GM23338 (cell line): ENCODE data around the gene FCHO2. TPM values are rescaled to one million over a fixed set of nuclear protein-coding genes. Genes with fewer than 3 reads are reported as not detected.
"Not testable (repeated sequence)": the region's sequence is repeated elsewhere in the genome, so short reads cannot be mapped to it uniquely, and the experiment has no call there.

ENCODE experiments used
- ATAC-seq: fragments of 200-7000 bp; cut with Tn5 transposase; 3 replicates; pipeline ENCODE4 v1.9.1; 2020
- DNase-seq: peaks from one replicate; pipeline ENCODE4 v3.0.0-alpha.2; 2015; ENCODE audit warnings: low spot score
- H2AFZ ChIP-seq: fragments of 200-600 bp; sonication (generic); 2 replicates; pipeline ENCODE4 v1.8.0; 2016; ENCODE audit warnings: antibody characterized with exemption, mild to moderate bottlenecking, moderate library complexity
- H3F3A ChIP-seq: fragments of 200-600 bp; sonication (generic); replicated peaks from 2 replicates; pipeline ENCODE4 v1.8.0; 2017; ENCODE audit warnings: antibody characterized with exemption, mixed run types, low read depth
- H3K27ac ChIP-seq: fragments of 200-600 bp; sonication (generic); 2 replicates; pipeline ENCODE4 v1.6.1; 2016; ENCODE audit warnings: low read depth
- H3K27me3 ChIP-seq: fragments of 200-600 bp; sonication (generic); 2 replicates; pipeline ENCODE4 v1.8.0; 2016; ENCODE audit warnings: mild to moderate bottlenecking, mixed run types, moderate library complexity; ENCODE audit not compliant: insufficient read depth
- H3K36me3 ChIP-seq: fragments of 200-600 bp; sonication (generic); 2 replicates; pipeline ENCODE4 v1.8.0; 2016; ENCODE audit warnings: mild to moderate bottlenecking; ENCODE audit not compliant: insufficient read depth
- H3K4me1 ChIP-seq: fragments of 200-600 bp; sonication (generic); 2 replicates; pipeline ENCODE4 v1.8.0; 2016; ENCODE audit warnings: mild to moderate bottlenecking, moderate library complexity; ENCODE audit not compliant: insufficient read depth
- H3K4me2 ChIP-seq: fragments of 200-600 bp; sonication (generic); 2 replicates; pipeline ENCODE4 v1.7.1; 2017; ENCODE audit warnings: mixed run types
- H3K4me3 ChIP-seq: fragments of 200-600 bp; sonication (generic); 2 replicates; pipeline ENCODE4 v1.6.1; 2016; ENCODE audit warnings: mixed run types
- H3K79me2 ChIP-seq: fragments of 200-600 bp; sonication (generic); replicated peaks from 2 replicates; pipeline ENCODE4 v1.8.0; 2017; ENCODE audit warnings: mild to moderate bottlenecking; ENCODE audit not compliant: insufficient read depth
- H3K9me2 ChIP-seq: fragments of 200-600 bp; sonication (generic); 2 replicates; pipeline ENCODE4 v1.8.0; 2017; ENCODE audit not compliant: insufficient read depth
- H4K20me1 ChIP-seq: fragments of 200-600 bp; sonication (generic); replicated peaks from 2 replicates; pipeline ENCODE4 v1.8.0; 2017; ENCODE audit warnings: mild to moderate bottlenecking; ENCODE audit not compliant: insufficient read depth
- H3K27ac Mint-ChIP-seq: 2 replicates; pipeline ENCODE4 v1.8.0; 2020; ENCODE audit warnings: inconsistent platforms, mild to moderate bottlenecking, moderate library complexity, mixed read lengths
- H3K27me3 Mint-ChIP-seq: 3 replicates; pipeline ENCODE4 v1.8.0; 2022; ENCODE audit warnings: low read depth, mild to moderate bottlenecking, moderate library complexity, mixed read lengths, inconsistent platforms; ENCODE audit not compliant: insufficient read depth, poor library complexity
- H3K36me3 Mint-ChIP-seq: 3 replicates; pipeline ENCODE4 v1.8.0; 2021; ENCODE audit warnings: low read depth, mild to moderate bottlenecking, inconsistent platforms, moderate library complexity, mixed read lengths
- H3K4me1 Mint-ChIP-seq: 3 replicates; pipeline ENCODE4 v1.8.0; 2020; ENCODE audit warnings: mild to moderate bottlenecking, inconsistent platforms, mixed read lengths
- H3K4me3 Mint-ChIP-seq: 3 replicates; pipeline ENCODE4 v1.8.0; 2021; ENCODE audit warnings: moderate library complexity, mild to moderate bottlenecking, inconsistent platforms, mixed read lengths
- H3K9me3 Mint-ChIP-seq: 3 replicates; pipeline ENCODE4 v1.8.0; 2020; ENCODE audit warnings: moderate library complexity, mild to moderate bottlenecking, inconsistent platforms, mixed read lengths
- CTCF ChIP-seq, 2 experiments: fragments of 200-600 bp in 1 of 2; sonication (generic) in 1 of 2; conservative IDR thresholded peaks; 2 replicates each; pipeline versions ENCODE4 v1.5.1 to v1.6.1; 2016 to 2017; ENCODE audit warnings: antibody characterized with exemption in 2 of 2, low read depth in 2 of 2, mild to moderate bottlenecking in 2 of 2, moderate library complexity in 1 of 2
- EZH2 ChIP-seq: fragments of 200-600 bp; sonication (generic); IDR thresholded peaks from one replicate; pipeline ENCODE4 v1.8.0; 2017; ENCODE audit warnings: antibody characterized with exemption, mild to moderate bottlenecking, low read depth; ENCODE audit not compliant: unreplicated experiment
- JUNB ChIP-seq: IDR thresholded peaks from one replicate; pipeline ENCODE4 v1.6.1; 2016; ENCODE audit warnings: antibody characterized with exemption; ENCODE audit not compliant: unreplicated experiment
- NANOG ChIP-seq: IDR thresholded peaks from 2 replicates; pipeline ENCODE4 v1.6.1; 2016; ENCODE audit warnings: antibody characterized with exemption, borderline replicate concordance
- POLR2AphosphoS5 ChIP-seq: IDR thresholded peaks from 2 replicates; pipeline ENCODE4 v1.6.1; 2016; ENCODE audit warnings: antibody characterized with exemption, low read depth
- ZNF114 ChIP-seq: fragments of 250-450 bp; sonication (Bioruptor Pico); IDR thresholded peaks from 2 replicates; pipeline ENCODE4 v1.5.0; 2020; ENCODE audit warnings: mild to moderate bottlenecking, moderate library complexity
- ZNF331 ChIP-seq: fragments of 250-450 bp; sonication (Bioruptor Pico); IDR thresholded peaks from 2 replicates; pipeline ENCODE4 v1.5.0; 2020; ENCODE audit warnings: low read depth, mild to moderate bottlenecking, moderate library complexity
- polyA plus RNA-seq: library from polyadenylated mRNA; unstranded; fragments of >200 nt; fragmentation: Nextera tagmentation; extraction: Ambion mirVana; gene quantifications from 2 replicates; pipeline ENCODE4 v1.2.1, GENCODE V29; 2016
- total RNA-seq: library from RNA; depleted of rRNA; stranded (reverse); fragments of >200 nt; shearing (Covaris generic); gene quantifications from 2 replicates; pipeline ENCODE4 v1.2.3, GENCODE V29; 2014
- TF ChIP-seq, protein P1 (sequence below): fragments of 250-450 bp; sonication (Bioruptor Pico); IDR thresholded peaks from 2 replicates; pipeline ENCODE4 v1.5.0; 2020; ENCODE audit warnings: mild to moderate bottlenecking, moderate library complexity

FCHO2 gene
- total and polyA plus RNA-seq, 2 experiments from 2014 or later: 8.4 to 10.1 TPM

GRCh38 chr5:72934953-72935725, 20.7 kb upstream of the FCHO2 start:
- not testable (repeated sequence) for H3K4me1 Mint-ChIP-seq, DNase-seq, H3K36me3 ChIP-seq, H3K4me1 ChIP-seq, H4K20me1 ChIP-seq, H3K79me2 ChIP-seq, H3K27ac Mint-ChIP-seq, H3K4me3 Mint-ChIP-seq, H3K9me2 ChIP-seq, H3F3A ChIP-seq, H3K27me3 ChIP-seq, H2AFZ ChIP-seq, H3K4me3 ChIP-seq, H3K27me3 Mint-ChIP-seq, ATAC-seq, H3K4me2 ChIP-seq, H3K27ac ChIP-seq
- Mint-ChIP-seq H3K36me3 (peaks cover 18% of the 10 kb centered on the region; the same call in 2 of the 3 replicates), H3K9me3 (peaks cover 21% of the 10 kb centered on the region)

DNA sequence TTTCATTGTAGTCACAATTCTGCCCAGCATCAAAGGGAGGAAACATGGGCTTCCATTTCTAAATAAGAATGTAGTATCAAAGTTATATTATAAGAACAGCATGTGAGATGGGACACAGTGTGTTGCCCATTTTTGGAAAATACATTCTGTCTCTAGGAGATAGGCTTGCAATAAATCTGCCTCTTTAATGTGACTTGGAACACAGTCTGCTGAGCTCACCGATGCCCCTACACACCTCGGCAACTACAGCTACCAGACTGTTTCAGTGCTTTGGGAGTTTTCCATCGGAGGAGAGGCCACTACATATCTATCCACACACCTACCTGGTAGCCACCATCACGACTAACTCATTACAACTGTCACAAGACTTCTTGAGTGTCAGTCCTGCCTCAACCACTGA, 18.9 kb upstream of the FCHO2 start:
- Histone ChIP-seq H3F3A (no peaks in the 10 kb centered on the region), H3K79me2 (no peaks in the 10 kb centered on the region), H4K20me1 (no peaks in the 10 kb centered on the region), H3K4me1 (no peaks in the 10 kb centered on the region), H2AFZ (no peak overlapping the region), H3K27me3 (no peaks in the 10 kb centered on the region), H3K9me2 (no peaks in the 10 kb centered on the region), H3K4me2 (no peak overlapping the region), H3K36me3 (no peaks in the 10 kb centered on the region), H3K4me3 (no peak overlapping the region), H3K27ac (no peak overlapping the region)
- Mint-ChIP-seq H3K36me3 (peaks cover 18% of the 10 kb centered on the region; the same call in 2 of the 3 replicates), H3K9me3 (peaks cover 21% of the 10 kb centered on the region), H3K4me1 (no peaks in the 10 kb centered on the region), H3K4me3 (no peak overlapping the region), H3K27ac (no peak overlapping the region), H3K27me3 (peaks cover 4% of the 10 kb centered on the region)
- no peak for TF ChIP-seq JUNB
- no peak for TF ChIP-seq POLR2AphosphoS5
- TF ChIP-seq ZNF331: no peak
- no peak for TF ChIP-seq EZH2
- TF ChIP-seq NANOG: no peak
- TF ChIP-seq CTCF (conservative IDR thresholded peaks at IDR 0.05; ENCODE audit: low read depth in 2 of 2): no peak
- TF ChIP-seq, protein P1, sequence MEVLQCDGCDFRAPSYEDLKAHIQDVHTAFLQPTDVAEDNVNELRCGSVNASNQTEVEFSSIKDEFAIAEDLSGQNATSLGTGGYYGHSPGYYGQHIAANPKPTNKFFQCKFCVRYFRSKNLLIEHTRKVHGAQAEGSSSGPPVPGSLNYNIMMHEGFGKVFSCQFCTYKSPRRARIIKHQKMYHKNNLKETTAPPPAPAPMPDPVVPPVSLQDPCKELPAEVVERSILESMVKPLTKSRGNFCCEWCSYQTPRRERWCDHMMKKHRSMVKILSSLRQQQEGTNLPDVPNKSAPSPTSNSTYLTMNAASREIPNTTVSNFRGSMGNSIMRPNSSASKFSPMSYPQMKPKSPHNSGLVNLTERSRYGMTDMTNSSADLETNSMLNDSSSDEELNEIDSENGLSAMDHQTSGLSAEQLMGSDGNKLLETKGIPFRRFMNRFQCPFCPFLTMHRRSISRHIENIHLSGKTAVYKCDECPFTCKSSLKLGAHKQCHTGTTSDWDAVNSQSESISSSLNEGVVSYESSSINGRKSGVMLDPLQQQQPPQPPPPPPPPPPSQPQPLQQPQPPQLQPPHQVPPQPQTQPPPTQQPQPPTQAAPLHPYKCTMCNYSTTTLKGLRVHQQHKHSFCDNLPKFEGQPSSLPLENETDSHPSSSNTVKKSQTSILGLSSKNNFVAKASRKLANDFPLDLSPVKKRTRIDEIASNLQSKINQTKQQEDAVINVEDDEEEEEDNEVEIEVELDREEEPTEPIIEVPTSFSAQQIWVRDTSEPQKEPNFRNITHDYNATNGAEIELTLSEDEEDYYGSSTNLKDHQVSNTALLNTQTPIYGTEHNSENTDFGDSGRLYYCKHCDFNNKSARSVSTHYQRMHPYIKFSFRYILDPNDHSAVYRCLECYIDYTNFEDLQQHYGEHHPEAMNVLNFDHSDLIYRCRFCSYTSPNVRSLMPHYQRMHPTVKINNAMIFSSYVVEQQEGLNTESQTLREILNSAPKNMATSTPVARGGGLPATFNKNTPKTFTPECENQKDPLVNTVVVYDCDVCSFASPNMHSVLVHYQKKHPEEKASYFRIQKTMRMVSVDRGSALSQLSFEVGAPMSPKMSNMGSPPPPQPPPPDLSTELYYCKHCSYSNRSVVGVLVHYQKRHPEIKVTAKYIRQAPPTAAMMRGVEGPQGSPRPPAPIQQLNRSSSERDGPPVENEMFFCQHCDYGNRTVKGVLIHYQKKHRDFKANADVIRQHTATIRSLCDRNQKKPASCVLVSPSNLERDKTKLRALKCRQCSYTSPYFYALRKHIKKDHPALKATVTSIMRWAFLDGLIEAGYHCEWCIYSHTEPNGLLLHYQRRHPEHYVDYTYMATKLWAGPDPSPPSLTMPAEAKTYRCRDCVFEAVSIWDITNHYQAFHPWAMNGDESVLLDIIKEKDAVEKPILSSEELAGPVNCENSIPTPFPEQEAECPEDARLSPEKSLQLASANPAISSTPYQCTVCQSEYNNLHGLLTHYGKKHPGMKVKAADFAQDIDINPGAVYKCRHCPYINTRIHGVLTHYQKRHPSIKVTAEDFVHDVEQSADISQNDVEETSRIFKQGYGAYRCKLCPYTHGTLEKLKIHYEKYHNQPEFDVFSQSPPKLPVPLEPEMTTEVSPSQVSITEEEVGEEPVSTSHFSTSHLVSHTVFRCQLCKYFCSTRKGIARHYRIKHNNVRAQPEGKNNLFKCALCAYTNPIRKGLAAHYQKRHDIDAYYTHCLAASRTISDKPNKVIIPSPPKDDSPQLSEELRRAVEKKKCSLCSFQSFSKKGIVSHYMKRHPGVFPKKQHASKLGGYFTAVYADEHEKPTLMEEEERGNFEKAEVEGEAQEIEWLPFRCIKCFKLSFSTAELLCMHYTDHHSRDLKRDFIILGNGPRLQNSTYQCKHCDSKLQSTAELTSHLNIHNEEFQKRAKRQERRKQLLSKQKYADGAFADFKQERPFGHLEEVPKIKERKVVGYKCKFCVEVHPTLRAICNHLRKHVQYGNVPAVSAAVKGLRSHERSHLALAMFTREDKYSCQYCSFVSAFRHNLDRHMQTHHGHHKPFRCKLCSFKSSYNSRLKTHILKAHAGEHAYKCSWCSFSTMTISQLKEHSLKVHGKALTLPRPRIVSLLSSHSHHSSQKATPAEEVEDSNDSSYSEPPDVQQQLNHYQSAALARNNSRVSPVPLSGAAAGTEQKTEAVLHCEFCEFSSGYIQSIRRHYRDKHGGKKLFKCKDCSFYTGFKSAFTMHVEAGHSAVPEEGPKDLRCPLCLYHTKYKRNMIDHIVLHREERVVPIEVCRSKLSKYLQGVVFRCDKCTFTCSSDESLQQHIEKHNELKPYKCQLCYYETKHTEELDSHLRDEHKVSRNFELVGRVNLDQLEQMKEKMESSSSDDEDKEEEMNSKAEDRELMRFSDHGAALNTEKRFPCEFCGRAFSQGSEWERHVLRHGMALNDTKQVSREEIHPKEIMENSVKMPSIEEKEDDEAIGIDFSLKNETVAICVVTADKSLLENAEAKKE (CRISPR knock-in tag): no peak
- no peak for TF ChIP-seq ZNF114
- ATAC-seq (no peak), DNase-seq (no peak)
